ENCODE measurements around the gene LYRM4. TPM values are rescaled to one million over a fixed set of nuclear protein-coding genes. Genes with fewer than 3 reads are reported as not detected.

The LYRM4 gene
- total RNA-seq, 1 donor from 2014 or later: 34.4 TPM

DNA sequence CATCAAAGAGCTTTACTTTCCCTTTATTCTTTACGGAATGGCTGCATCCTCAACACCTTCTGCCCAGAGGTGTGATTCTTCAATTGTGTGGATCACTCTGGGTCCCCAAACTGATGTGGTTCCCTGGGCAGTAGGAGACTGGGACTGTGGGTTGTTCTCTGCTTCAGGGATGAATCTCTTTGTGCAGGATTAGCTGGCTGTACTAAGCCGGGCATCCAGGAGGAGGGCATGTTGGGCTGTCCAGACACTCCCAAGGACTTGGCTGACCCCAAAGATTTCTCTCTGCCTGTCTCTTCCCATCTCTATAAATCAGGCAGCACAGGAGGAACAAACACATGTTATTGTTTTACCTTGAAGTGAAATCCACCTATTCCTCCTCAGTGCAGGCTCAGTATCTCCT lies 15.8 kb upstream of the LYRM4 start:
- DNase-seq (ENCODE audit: low spot score, unreplicated experiment): no peak
- Mint-ChIP-seq H3K4me3 (ENCODE audit: low read depth) (no peak overlapping the region), H3K36me3 (ENCODE audit: insufficient read depth) (no peaks in the 10 kb centered on the region), H3K9me3 (ENCODE audit: low read depth) (no peaks in the 10 kb centered on the region), H3K27me3 (peaks cover 1% of the 10 kb centered on the region), H3K4me1 (ENCODE audit: low read depth) (no peaks in the 10 kb centered on the region), H3K27ac (no peak overlapping the region)
- TF ChIP-seq, protein P1, sequence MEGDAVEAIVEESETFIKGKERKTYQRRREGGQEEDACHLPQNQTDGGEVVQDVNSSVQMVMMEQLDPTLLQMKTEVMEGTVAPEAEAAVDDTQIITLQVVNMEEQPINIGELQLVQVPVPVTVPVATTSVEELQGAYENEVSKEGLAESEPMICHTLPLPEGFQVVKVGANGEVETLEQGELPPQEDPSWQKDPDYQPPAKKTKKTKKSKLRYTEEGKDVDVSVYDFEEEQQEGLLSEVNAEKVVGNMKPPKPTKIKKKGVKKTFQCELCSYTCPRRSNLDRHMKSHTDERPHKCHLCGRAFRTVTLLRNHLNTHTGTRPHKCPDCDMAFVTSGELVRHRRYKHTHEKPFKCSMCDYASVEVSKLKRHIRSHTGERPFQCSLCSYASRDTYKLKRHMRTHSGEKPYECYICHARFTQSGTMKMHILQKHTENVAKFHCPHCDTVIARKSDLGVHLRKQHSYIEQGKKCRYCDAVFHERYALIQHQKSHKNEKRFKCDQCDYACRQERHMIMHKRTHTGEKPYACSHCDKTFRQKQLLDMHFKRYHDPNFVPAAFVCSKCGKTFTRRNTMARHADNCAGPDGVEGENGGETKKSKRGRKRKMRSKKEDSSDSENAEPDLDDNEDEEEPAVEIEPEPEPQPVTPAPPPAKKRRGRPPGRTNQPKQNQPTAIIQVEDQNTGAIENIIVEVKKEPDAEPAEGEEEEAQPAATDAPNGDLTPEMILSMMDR (IDR thresholded peaks at IDR 0.05; ENCODE audit: unreplicated experiment): no peak

DNA sequence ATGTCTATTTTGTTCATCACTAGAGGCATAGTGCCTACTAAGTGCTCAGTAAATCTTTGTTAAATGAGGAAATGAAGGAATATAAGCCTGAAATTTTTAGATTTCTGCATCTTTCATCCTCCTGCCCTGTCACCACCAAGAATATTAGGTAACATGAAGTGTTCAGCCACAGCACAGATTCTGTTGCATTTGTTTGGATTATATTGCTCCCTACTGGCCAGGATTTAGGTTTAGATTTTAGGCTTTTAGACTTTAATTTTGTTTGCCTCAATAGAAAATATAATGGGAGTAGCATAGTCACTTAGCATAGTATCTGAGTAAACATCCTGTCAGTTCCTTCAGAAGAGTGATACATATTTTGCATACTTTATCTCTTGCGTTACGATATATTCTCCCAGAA lies 14.7 kb upstream of the LYRM4 start:
- TF ChIP-seq, protein P1 (IDR thresholded peaks at IDR 0.05; ENCODE audit: unreplicated experiment): no peak
- no peak for DNase-seq (ENCODE audit: low spot score, unreplicated experiment)
- no peaks in the 10 kb centered on the region for H3K36me3 Mint-ChIP-seq (ENCODE audit: insufficient read depth)
- no peak overlapping the region for H3K4me3 Mint-ChIP-seq (ENCODE audit: low read depth)
- no peaks in the 10 kb centered on the region for H3K9me3 Mint-ChIP-seq (ENCODE audit: low read depth)
- H3K27ac Mint-ChIP-seq: no peak overlapping the region
- no peaks in the 10 kb centered on the region for H3K4me1 Mint-ChIP-seq (ENCODE audit: low read depth)
- H3K27me3 Mint-ChIP-seq: no peaks in the 10 kb centered on the region

DNA sequence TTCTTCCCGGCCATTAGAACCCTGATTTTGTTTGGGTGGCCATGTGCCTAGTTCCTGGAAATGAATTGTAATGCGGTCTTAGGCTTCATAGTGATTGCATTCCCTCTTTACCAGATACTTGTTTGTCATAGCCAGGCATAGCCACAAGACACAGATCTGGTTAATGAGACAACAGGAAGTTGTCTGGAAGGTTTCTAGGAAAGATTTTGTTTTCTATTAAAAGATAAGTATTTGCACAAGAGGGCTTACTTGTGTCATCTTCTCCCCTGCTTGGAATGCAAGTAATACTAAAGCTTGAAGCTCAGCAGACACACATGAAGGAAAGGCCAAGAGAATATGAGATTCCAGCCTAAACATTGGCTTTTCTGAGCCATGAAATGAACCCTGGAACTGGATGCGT lies 13.5 kb upstream of the LYRM4 start:
- H3K27ac Mint-ChIP-seq: no peak overlapping the region
- H3K4me1 Mint-ChIP-seq (ENCODE audit: low read depth): no peaks in the 10 kb centered on the region
- no peak overlapping the region for H3K4me3 Mint-ChIP-seq (ENCODE audit: low read depth)
- H3K27me3 Mint-ChIP-seq: no peaks in the 10 kb centered on the region
- H3K36me3 Mint-ChIP-seq (ENCODE audit: insufficient read depth): peaks cover 1% of the 10 kb centered on the region
- DNase-seq (ENCODE audit: low spot score, unreplicated experiment): no peak
- TF ChIP-seq, protein P1 (IDR thresholded peaks at IDR 0.05; ENCODE audit: unreplicated experiment): no peak
- H3K9me3 Mint-ChIP-seq (ENCODE audit: low read depth): no peaks in the 10 kb centered on the region

DNA sequence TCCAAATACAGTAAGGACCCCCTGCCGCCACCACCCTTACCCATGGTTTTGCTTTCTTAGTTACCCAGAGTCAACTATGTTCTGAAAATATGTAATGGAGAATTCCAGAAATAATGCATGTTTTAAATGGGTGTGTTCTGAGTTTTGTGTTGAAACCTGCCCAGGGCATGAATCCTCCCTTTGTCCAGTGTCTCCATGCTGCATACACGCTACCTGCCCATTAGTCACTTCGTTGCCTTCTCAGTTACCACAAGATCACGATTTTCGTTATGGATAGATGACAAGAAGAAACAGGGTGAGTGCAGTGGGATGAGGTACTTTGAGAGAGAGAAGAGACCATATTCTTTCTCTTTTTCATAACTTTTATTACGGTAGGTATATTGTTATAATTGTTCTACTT lies 11.2 kb upstream of the LYRM4 start:
- Mint-ChIP-seq H3K4me1 (ENCODE audit: low read depth) (no peaks in the 10 kb centered on the region), H3K4me3 (ENCODE audit: low read depth) (no peak overlapping the region), H3K9me3 (ENCODE audit: low read depth) (peaks cover 3% of the 10 kb centered on the region), H3K27ac (no peak overlapping the region), H3K27me3 (no peaks in the 10 kb centered on the region), H3K36me3 (ENCODE audit: insufficient read depth) (peaks cover 12% of the 10 kb centered on the region)
- TF ChIP-seq, protein P1 (IDR thresholded peaks at IDR 0.05; ENCODE audit: unreplicated experiment): no peak
- no peak for DNase-seq (ENCODE audit: low spot score, unreplicated experiment)

DNA sequence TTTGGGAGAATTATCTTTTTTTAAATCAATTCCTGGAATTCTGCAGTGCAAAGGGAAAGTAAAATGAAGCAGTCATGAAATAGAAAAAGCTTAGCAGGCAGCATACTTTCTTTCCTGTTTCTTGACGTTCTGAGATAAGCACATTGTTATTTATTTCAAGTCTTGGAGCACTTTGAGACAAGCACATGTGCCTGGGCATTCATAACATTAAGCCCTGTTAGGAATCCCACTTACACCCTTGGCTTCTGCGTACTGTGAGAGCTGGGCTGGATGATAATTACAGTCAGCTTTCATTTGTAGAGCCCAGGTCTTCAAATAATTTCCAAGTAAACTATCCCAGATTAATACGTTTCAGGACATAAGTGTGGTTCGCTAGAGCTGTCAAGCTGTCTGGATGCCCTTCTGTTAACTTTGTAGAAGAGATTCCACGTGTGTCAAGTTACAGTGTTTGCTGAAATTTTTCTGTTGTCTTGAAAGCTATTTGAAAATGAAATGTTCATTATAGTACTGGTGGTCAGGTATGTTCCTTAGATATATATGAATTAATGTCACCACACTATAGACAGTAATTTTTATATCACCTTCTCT lies 9.4 kb upstream of the LYRM4 start:
- H3K4me1 Mint-ChIP-seq (ENCODE audit: low read depth): no peaks in the 10 kb centered on the region
- DNase-seq (ENCODE audit: low spot score, unreplicated experiment): no peak
- H3K27ac Mint-ChIP-seq: no peak overlapping the region
- H3K9me3 Mint-ChIP-seq (ENCODE audit: low read depth): peaks cover 3% of the 10 kb centered on the region
- no peaks in the 10 kb centered on the region for H3K27me3 Mint-ChIP-seq
- H3K36me3 Mint-ChIP-seq (ENCODE audit: insufficient read depth): peaks cover 16% of the 10 kb centered on the region
- no peak overlapping the region for H3K4me3 Mint-ChIP-seq (ENCODE audit: low read depth)
- TF ChIP-seq, protein P1 (IDR thresholded peaks at IDR 0.05; ENCODE audit: unreplicated experiment): no peak
